HepG2 (cell line): Measurements from ENCODE around the gene GRHL1. TPM values are rescaled to one million over a fixed set of nuclear protein-coding genes. Genes with fewer than 3 reads are reported as not detected.
A peak's percentile ranks its signal among the peaks of the same experiment; 100 is the strongest.

Source experiments
- CEBPG ChIP-seq: IDR thresholded peaks from 2 replicates; pipeline ENCODE4 v1.6.1; 2016
- CHCHD3 ChIP-seq: sonication (generic); formaldehyde crosslinking; IDR thresholded peaks from 2 replicates; pipeline ENCODE4 v1.8.0; 2022; ENCODE audit warnings: mild to moderate bottlenecking, missing genetic modification reagents, moderate library complexity
- FOXA3 ChIP-seq: IDR thresholded peaks from 2 replicates; pipeline ENCODE4 v1.6.1; 2016; ENCODE audit warnings: missing genetic modification reagents, missing compliant biosample characterization
- GATAD2A ChIP-seq: IDR thresholded peaks from 2 replicates; pipeline ENCODE4 v1.6.1; 2016
- HOMEZ ChIP-seq: IDR thresholded peaks from 2 replicates; pipeline ENCODE4 v1.6.1; 2016; ENCODE audit warnings: low read depth
- KLF12 ChIP-seq: sonication (generic); formaldehyde crosslinking; IDR thresholded peaks from 2 replicates; pipeline ENCODE4 v1.4.0; 2020; ENCODE audit warnings: missing genetic modification reagents, borderline replicate concordance
- MAX ChIP-seq: IDR thresholded peaks from 2 replicates; pipeline ENCODE4 v1.6.1; 2012; ENCODE audit warnings: inconsistent platforms
- MED8 ChIP-seq: sonication (generic); formaldehyde crosslinking; IDR thresholded peaks from 2 replicates; pipeline ENCODE4 v1.8.1; 2023; ENCODE audit warnings: mild to moderate bottlenecking, missing genetic modification reagents; ENCODE audit not compliant: insufficient replicate concordance
- MIER2 ChIP-seq: IDR thresholded peaks from 2 replicates; pipeline ENCODE4 v1.6.1; 2016; ENCODE audit warnings: missing biosample characterization, missing genetic modification reagents
- MTF1 ChIP-seq: sonication (generic); formaldehyde crosslinking; IDR thresholded peaks from 2 replicates; pipeline ENCODE4 v1.5.0; 2020; ENCODE audit warnings: missing genetic modification reagents
- NFIB ChIP-seq: sonication (generic); formaldehyde crosslinking; IDR thresholded peaks from 2 replicates; pipeline ENCODE4 v1.9.0; 2021; ENCODE audit warnings: missing genetic modification reagents, mild to moderate bottlenecking, borderline replicate concordance
- NR2F6 ChIP-seq, 2 experiments: IDR thresholded peaks; 2 replicates each; pipeline ENCODE4 v1.6.1; 2016; ENCODE audit warnings: antibody characterized with exemption in 1 of 2, mild to moderate bottlenecking in 1 of 2
- RELA ChIP-seq: sonication (generic); formaldehyde crosslinking; IDR thresholded peaks from 2 replicates; pipeline ENCODE4 v1.4.0; 2020; ENCODE audit warnings: missing genetic modification reagents
- ZBTB34 ChIP-seq: sonication (generic); formaldehyde crosslinking; IDR thresholded peaks from 2 replicates; pipeline ENCODE4 v1.8.0; 2022; ENCODE audit warnings: mild to moderate bottlenecking, missing genetic modification reagents
- ZFY ChIP-seq: sonication (generic); formaldehyde crosslinking; IDR thresholded peaks from 2 replicates; pipeline ENCODE4 v1.4.0; 2020; ENCODE audit warnings: missing genetic modification reagents
- ZNF224 ChIP-seq: sonication (generic); formaldehyde crosslinking; IDR thresholded peaks from 2 replicates; pipeline ENCODE4 v1.5.0; 2020; ENCODE audit warnings: mild to moderate bottlenecking, missing genetic modification reagents
- ZNF652 ChIP-seq: IDR thresholded peaks from 2 replicates; pipeline ENCODE4 v1.6.1; 2016; ENCODE audit warnings: low read depth, borderline replicate concordance
- ZNF7 ChIP-seq: IDR thresholded peaks from 2 replicates; pipeline ENCODE4 v1.6.1; 2016; ENCODE audit warnings: missing biosample characterization, missing genetic modification reagents
- ZNF713 ChIP-seq: sonication (generic); formaldehyde crosslinking; IDR thresholded peaks from 2 replicates; pipeline ENCODE4 v1.4.0; 2020; ENCODE audit warnings: mild to moderate bottlenecking, missing genetic modification reagents
- ZNF781 ChIP-seq: sonication (generic); formaldehyde crosslinking; IDR thresholded peaks from 2 replicates; pipeline ENCODE4 v1.5.1; 2020; ENCODE audit warnings: borderline replicate concordance, mild to moderate bottlenecking, missing genetic modification reagents; ENCODE audit errors: not compliant biosample characterization
- ZNF891 ChIP-seq: sonication (generic); formaldehyde crosslinking; IDR thresholded peaks from 2 replicates; pipeline ENCODE4 v1.5.0; 2020; ENCODE audit warnings: mild to moderate bottlenecking, missing genetic modification reagents
- polyA plus RNA-seq, 8 experiments: library from polyadenylated mRNA; depleted of rRNA in 3 of 8; stranded (reverse) in 7 of 8; unstranded in 1 of 8; fragments of >200 nt; fragmentation: Illumina TruSeq in 4 of 8; extraction: Trizol in 4 of 8; gene quantifications; 2 replicates each; pipeline versions ENCODE4 v1.2.1 to v1.2.3, GENCODE V29; 2011 to 2016; ENCODE audit warnings: low read depth in 4 of 8, missing spikeins in 1 of 8, mixed read lengths in 1 of 8; ENCODE audit not compliant: insufficient read depth in 1 of 8
- total RNA-seq, 5 experiments: library from RNA; depleted of rRNA; stranded (reverse); fragments of >200 nt; fragmentation: Illumina TruSeq; extraction: Trizol; gene quantifications; 2 replicates each; pipeline ENCODE4 v1.2.3, GENCODE V29; 2016; ENCODE audit warnings: low read depth in 1 of 5
- TF ChIP-seq, protein P1 (sequence below): sonication (generic); formaldehyde crosslinking; conservative IDR thresholded peaks from 2 replicates; pipeline ENCODE4 v1.4.0; 2020; ENCODE audit warnings: missing genetic modification reagents
- TF ChIP-seq, protein P2 (sequence below), 2 experiments: IDR thresholded peaks; 2 replicates each; pipeline ENCODE4 v1.6.1; 2011 to 2012; ENCODE audit warnings: low read length in 2 of 2, borderline replicate concordance in 1 of 2, low read depth in 1 of 2, mild to moderate bottlenecking in 1 of 2, moderate library complexity in 1 of 2

GRHL1 gene
- total and polyA plus RNA-seq, 2 of the 13 experiments (the other 11 are each of a cell fraction or from before 2014, with no cell fraction given) = 9.3 to 12.0 TPM

GRCh38 chr2:10033251-10034006 lies 81.9 kb downstream of the GRHL1 start (continued):
- TF ChIP-seq CEBPG = no peak
- no peak for TF ChIP-seq KLF12 (CRISPR knock-in tag)
- TF ChIP-seq ZNF224 (CRISPR knock-in tag) = 0 out of 2 replicates have a peak, but pooled peaks have one; percentile 34
- peak; percentile 88 for TF ChIP-seq MIER2 (CRISPR knock-in tag)
- TF ChIP-seq ZNF7 (CRISPR knock-in tag) = no peak
- TF ChIP-seq NFIB (CRISPR knock-in tag) = no peak
- no peak for TF ChIP-seq FOXA3 (CRISPR knock-in tag)
- 0 out of 2 replicates have a peak, but pooled peaks have one; percentile 17 for TF ChIP-seq CHCHD3 (CRISPR knock-in tag)
- peak; percentile 61; the same call in 1 of the 2 replicates for TF ChIP-seq MAX
- TF ChIP-seq, protein P1, sequence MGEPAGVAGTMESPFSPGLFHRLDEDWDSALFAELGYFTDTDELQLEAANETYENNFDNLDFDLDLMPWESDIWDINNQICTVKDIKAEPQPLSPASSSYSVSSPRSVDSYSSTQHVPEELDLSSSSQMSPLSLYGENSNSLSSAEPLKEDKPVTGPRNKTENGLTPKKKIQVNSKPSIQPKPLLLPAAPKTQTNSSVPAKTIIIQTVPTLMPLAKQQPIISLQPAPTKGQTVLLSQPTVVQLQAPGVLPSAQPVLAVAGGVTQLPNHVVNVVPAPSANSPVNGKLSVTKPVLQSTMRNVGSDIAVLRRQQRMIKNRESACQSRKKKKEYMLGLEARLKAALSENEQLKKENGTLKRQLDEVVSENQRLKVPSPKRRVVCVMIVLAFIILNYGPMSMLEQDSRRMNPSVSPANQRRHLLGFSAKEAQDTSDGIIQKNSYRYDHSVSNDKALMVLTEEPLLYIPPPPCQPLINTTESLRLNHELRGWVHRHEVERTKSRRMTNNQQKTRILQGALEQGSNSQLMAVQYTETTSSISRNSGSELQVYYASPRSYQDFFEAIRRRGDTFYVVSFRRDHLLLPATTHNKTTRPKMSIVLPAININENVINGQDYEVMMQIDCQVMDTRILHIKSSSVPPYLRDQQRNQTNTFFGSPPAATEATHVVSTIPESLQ = no peak
- TF ChIP-seq, protein P2, sequence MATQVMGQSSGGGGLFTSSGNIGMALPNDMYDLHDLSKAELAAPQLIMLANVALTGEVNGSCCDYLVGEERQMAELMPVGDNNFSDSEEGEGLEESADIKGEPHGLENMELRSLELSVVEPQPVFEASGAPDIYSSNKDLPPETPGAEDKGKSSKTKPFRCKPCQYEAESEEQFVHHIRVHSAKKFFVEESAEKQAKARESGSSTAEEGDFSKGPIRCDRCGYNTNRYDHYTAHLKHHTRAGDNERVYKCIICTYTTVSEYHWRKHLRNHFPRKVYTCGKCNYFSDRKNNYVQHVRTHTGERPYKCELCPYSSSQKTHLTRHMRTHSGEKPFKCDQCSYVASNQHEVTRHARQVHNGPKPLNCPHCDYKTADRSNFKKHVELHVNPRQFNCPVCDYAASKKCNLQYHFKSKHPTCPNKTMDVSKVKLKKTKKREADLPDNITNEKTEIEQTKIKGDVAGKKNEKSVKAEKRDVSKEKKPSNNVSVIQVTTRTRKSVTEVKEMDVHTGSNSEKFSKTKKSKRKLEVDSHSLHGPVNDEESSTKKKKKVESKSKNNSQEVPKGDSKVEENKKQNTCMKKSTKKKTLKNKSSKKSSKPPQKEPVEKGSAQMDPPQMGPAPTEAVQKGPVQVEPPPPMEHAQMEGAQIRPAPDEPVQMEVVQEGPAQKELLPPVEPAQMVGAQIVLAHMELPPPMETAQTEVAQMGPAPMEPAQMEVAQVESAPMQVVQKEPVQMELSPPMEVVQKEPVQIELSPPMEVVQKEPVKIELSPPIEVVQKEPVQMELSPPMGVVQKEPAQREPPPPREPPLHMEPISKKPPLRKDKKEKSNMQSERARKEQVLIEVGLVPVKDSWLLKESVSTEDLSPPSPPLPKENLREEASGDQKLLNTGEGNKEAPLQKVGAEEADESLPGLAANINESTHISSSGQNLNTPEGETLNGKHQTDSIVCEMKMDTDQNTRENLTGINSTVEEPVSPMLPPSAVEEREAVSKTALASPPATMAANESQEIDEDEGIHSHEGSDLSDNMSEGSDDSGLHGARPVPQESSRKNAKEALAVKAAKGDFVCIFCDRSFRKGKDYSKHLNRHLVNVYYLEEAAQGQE (IDR thresholded peaks at IDR 0.05; ENCODE audit: borderline replicate concordance in 1 of 2, low read depth in 1 of 2, low read length in 2 of 2) = peak; percentile 33 to 85
- no peak for TF ChIP-seq ZFY
- no peak for TF ChIP-seq MTF1 (CRISPR knock-in tag)
- TF ChIP-seq ZBTB34 (CRISPR knock-in tag) = no peak
- TF ChIP-seq GATAD2A (CRISPR knock-in tag) = no peak
- no peak for TF ChIP-seq HOMEZ (CRISPR knock-in tag)
- no peak for TF ChIP-seq RELA
- TF ChIP-seq ZNF891 (CRISPR knock-in tag) = no peak
- TF ChIP-seq ZNF781 (CRISPR knock-in tag) = peak; percentile 20
- no peak for TF ChIP-seq NR2F6 (IDR thresholded peaks at IDR 0.05)
- no peak for TF ChIP-seq NR2F6 (CRISPR knock-in tag; IDR thresholded peaks at IDR 0.05)
- no peak for TF ChIP-seq MED8 (CRISPR knock-in tag)
- TF ChIP-seq ZNF713 (CRISPR knock-in tag) = no peak
- TF ChIP-seq ZNF652 (CRISPR knock-in tag) = no peak
